T-helper 17 cell (primary cell): ENCODE results near the gene ACAD10. TPM values are rescaled to one million over a fixed set of nuclear protein-coding genes. Genes with fewer than 3 reads are reported as not detected.
"Not testable (repeated sequence)": the region's sequence is repeated elsewhere in the genome, so short reads cannot be mapped to it uniquely, and the experiment has no call there.

Experiments
- ATAC-seq: fragments of 150-1000 bp; cut with Tn5 transposase; 2 replicates; pipeline ENCODE4 v1.10.0; 2021; ENCODE audit warnings: mild to moderate bottlenecking, moderate library complexity
- DNase-seq, 3 donors: peaks; one replicate each; pipeline versions ENCODE4 v3.0.0 to v3.0.0-alpha.2; 2020 to 2021
- H3K9me3 ChIP-seq: one replicate; pipeline ENCODE4 v1.7.0; 2013; ENCODE audit warnings: low read length, mild to moderate bottlenecking; ENCODE audit not compliant: control insufficient read depth, poor library complexity, severe bottlenecking
- H3K27ac Mint-ChIP-seq: one replicate; pipeline ENCODE4 v1.8.0; 2022; ENCODE audit warnings: mild to moderate bottlenecking, moderate library complexity, mixed read lengths
- H3K27me3 Mint-ChIP-seq: one replicate; pipeline ENCODE4 v1.8.0; 2022; ENCODE audit warnings: mixed read lengths
- H3K36me3 Mint-ChIP-seq: one replicate; pipeline ENCODE4 v1.8.0; 2022; ENCODE audit warnings: low read depth, mixed read lengths
- H3K4me1 Mint-ChIP-seq: one replicate; pipeline ENCODE4 v1.8.0; 2022; ENCODE audit warnings: mild to moderate bottlenecking, mixed read lengths
- H3K4me3 Mint-ChIP-seq: one replicate; pipeline ENCODE4 v1.8.0; 2022; ENCODE audit warnings: mild to moderate bottlenecking, moderate library complexity, mixed read lengths
- total RNA-seq, 4 donors: library from RNA in 2 of 4; stranded (reverse) in 2 of 4; gene quantifications; one replicate each; pipeline ENCODE4 v1.2.3 and lab custom pipeline; 2022 to 2026

Gene ACAD10
- total RNA-seq, 2 donors from 2014 or later, result 25.1 to 27.9 TPM

DNA sequence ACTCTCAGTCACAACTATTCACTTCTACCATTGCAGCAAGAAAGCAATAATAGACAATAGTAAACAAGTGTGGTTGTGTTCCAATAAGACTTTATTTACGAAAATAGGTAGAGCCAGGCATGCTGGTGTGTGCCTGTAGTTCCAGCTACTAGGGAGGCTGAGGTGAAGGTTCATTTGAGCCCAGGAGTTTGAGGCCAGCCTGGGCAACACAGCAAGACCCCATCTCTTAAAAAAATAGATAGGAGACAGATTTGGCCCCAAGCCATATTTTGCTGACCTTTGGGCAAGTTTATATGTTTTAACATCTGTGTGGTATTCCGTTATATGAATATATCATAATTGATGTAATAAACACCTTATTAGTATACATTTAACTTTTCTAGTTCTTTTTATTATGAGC, 14.1 kb downstream of the ACAD10 start:
- no peak for DNase-seq
- Mint-ChIP-seq H3K36me3 (peaks cover 2% of the 10 kb centered on the region), H3K4me1 (peaks cover 3% of the 10 kb centered on the region), H3K4me3 (no peak overlapping the region), H3K27ac (no peak overlapping the region), H3K27me3 (no peaks in the 10 kb centered on the region)
- no peak for ATAC-seq
- no peaks in the 10 kb centered on the region for H3K9me3 ChIP-seq

DNA sequence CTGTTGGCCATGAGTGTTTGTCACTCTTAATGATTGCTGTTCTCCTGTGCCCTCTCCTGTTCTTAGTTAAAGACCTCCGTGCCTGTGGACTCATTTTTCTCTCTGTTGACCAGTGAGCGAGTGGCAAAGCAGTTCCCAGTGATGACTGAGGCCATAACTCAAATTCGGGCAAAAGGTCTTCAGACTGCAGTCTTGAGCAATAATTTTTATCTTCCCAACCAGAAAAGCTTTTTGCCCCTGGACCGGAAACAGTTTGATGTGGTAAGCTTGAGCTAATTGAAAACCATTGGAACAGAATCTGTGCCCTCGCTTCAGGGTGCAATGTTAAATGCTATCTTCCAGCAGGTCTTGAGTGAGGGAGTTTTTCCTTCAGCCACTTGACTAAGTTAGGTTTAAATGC, 19.8 kb downstream of the ACAD10 start:
- no peaks in the 10 kb centered on the region for H3K9me3 ChIP-seq
- Mint-ChIP-seq H3K36me3 (peaks cover 2% of the 10 kb centered on the region), H3K27ac (no peak overlapping the region), H3K4me1 (no peaks in the 10 kb centered on the region), H3K27me3 (no peaks in the 10 kb centered on the region), H3K4me3 (no peak overlapping the region)
- ATAC-seq (no peak), DNase-seq (no peak)

DNA sequence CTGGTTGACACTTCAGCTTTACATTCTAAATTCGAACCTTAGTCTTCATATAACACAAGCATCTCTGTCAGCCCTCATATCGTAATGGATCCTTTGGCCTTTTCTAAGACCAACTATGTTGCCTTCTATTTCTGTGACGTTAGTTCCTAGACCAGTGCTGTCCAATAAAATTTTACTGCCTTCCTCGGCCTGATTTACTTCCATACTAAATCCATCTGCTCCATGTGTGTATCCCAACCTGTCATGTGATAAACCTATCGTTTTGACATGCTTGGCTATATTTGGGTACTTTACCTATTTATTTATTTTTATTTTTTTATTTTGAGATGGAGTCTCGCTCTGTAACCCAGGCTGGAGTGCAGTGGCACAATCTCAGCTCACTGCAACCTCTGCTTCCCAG, 20.3 kb downstream of the ACAD10 start:
- Mint-ChIP-seq H3K4me3 (no peak overlapping the region), H3K36me3 (peaks cover 4% of the 10 kb centered on the region), H3K27me3 (no peaks in the 10 kb centered on the region), H3K27ac (no peak overlapping the region), H3K4me1 (no peaks in the 10 kb centered on the region)
- no peaks in the 10 kb centered on the region for H3K9me3 ChIP-seq
- DNase-seq (no peak), ATAC-seq (no peak)

DNA sequence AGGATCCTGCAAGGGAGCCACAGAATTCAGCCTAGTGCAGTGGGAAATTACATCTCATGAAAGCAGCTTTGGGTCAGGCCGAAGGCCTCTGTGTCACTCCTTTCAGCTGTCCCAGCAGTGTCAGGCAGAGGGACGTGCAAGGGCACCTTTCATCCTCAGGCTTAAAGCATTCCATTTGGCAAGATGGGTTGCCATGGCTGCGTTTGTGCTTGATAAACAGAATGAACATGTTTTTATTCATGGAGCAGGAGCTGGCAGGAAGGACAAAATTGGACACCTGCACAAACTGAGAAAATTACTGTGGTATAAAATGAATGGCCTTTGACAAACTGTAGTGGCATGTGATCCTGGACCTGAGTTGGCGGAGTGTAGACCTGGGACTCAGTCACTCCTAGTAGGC, 29.4 kb downstream of the ACAD10 start:
- H3K27ac Mint-ChIP-seq, result no peak overlapping the region
- no peak overlapping the region for H3K4me3 Mint-ChIP-seq
- DNase-seq, result no peak
- no peaks in the 10 kb centered on the region for H3K9me3 ChIP-seq
- peaks cover 2% of the 10 kb centered on the region for H3K36me3 Mint-ChIP-seq
- no peaks in the 10 kb centered on the region for H3K27me3 Mint-ChIP-seq
- no peak for ATAC-seq
- H3K4me1 Mint-ChIP-seq, result no peaks in the 10 kb centered on the region

DNA sequence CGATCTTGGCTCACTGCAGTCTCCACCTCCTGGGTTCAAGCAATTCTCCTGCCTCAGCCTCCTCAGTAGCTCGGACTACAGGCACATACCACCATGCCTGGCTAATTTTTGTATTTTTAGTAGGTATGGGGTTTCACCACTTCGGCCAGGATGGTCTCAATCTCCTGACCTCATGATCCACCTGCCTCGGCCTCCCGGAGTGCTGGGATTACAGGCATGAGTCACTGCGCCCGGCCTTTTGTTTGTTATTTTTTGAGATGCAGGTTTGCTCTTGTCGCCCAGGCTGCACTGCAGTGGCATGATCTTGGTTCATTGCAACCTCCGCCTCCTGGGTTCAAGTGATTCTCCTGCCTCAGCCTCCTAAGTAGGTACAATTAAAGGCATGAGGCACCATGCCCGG, 33.5 kb downstream of the ACAD10 start:
- H3K4me1 Mint-ChIP-seq, H3K4me3 Mint-ChIP-seq, ATAC-seq, H3K27ac Mint-ChIP-seq, H3K27me3 Mint-ChIP-seq, H3K9me3 ChIP-seq, DNase-seq, H3K36me3 Mint-ChIP-seq: not testable (repeated sequence)

DNA sequence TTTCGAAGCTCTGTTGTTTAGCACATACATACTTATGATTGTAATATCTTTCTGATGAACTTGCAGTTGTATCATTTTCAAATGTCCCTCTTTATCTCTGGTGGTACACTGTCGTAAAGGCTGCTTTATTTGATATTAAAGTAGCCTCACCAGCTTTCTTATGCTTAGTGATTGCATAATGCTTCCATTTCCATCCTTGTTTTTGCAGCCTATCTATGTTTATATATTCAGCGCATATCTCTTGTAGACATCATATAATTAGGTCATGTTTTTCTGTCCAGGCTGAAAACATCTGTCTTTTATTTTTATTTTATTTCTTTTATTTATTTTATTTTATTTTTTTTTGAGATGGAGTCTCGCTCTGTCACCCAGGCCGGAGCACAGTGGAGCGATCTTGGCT, 34.6 kb downstream of the ACAD10 start:
- no peaks in the 10 kb centered on the region for H3K36me3 Mint-ChIP-seq
- H3K9me3 ChIP-seq, result no peaks in the 10 kb centered on the region
- no peaks in the 10 kb centered on the region for H3K27me3 Mint-ChIP-seq
- H3K27ac Mint-ChIP-seq, result no peak overlapping the region
- no peak for DNase-seq
- ATAC-seq, result no peak
- H3K4me1 Mint-ChIP-seq, result no peaks in the 10 kb centered on the region
- H3K4me3 Mint-ChIP-seq, result no peak overlapping the region

DNA sequence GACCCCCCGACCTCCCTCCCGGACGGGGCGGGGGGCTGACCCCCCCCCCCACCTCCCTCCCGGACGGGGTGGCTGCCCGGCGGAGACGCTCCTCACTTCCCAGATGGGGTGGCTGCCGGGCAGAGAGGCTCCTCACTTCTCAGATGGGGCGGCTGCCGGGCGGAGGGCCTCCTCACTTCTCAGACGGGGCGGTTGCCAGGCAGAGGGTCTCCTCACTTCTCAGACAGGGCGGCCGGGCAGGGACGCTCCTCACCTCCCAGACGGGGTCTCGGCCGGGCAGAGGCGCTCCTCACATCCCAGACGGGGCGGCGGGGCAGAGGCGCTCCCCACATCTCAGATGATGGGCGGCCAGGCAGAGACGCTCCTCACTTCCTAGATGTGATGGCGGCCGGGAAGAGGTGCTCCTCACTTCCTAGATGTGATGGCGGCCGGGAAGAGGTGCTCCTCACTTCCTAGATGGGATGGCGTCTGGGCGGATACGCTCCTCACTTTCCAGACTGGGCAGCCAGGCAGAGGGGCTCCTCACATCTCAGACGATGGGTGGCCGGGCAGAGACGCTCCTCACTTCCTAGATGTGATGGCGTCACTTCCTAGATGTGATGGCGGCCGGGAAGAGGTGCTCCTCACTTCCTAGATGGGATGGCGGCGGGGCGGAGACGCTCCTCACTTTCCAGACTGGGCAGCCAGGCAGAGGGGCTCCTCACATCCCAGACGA, 38.0 kb downstream of the ACAD10 start:
- not testable (repeated sequence) for DNase-seq, H3K36me3 Mint-ChIP-seq, H3K9me3 ChIP-seq, H3K27ac Mint-ChIP-seq, H3K27me3 Mint-ChIP-seq, ATAC-seq, H3K4me3 Mint-ChIP-seq, H3K4me1 Mint-ChIP-seq

DNA sequence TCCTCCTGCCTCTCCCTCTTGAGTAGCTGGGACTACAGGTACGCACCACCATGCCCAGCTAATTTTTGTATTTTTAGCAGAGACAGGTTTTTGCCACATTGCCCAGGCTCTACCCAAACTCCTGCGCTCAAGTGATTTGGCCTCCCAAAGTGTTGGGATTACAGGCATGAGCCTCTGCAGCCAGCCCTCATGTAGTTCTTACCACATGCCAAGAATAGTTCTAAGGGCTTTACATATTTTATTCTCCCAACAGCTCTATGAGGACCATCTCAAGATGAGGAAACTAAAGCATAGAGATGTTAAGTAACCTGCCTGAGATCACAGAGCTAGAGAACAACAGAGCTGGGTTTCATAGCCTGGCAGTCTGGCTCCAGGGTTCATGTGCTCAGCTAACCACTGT, 42.9 kb downstream of the ACAD10 start:
- Mint-ChIP-seq H3K27ac (no peak overlapping the region), H3K4me1 (no peaks in the 10 kb centered on the region), H3K4me3 (no peak overlapping the region), H3K36me3 (peaks cover 3% of the 10 kb centered on the region), H3K27me3 (no peaks in the 10 kb centered on the region)
- no peaks in the 10 kb centered on the region for H3K9me3 ChIP-seq
- no peak for ATAC-seq
- DNase-seq, result no peak

DNA sequence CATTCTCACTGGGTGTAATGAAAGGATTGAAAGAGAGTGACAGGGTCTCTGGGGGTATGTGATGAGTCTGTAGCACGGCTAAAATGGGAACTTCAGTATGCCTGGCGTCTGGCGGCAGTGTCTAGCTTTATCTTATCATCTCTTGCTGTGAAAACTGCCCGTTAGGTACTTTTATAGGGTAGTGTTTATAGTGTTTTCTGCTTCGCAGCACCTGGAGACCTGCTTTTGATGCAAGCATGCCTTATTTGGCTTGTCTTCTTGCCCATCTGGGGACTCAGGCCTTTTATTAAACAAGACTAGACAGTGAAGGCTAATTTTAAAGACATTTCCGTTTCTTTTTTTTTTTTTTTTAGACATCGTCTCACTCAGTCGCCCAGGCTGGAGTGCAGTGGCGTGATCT, 44.6 kb downstream of the ACAD10 start:
- no peaks in the 10 kb centered on the region for H3K27me3 Mint-ChIP-seq
- ATAC-seq, result no peak
- no peak overlapping the region for H3K4me3 Mint-ChIP-seq
- peaks cover 3% of the 10 kb centered on the region for H3K36me3 Mint-ChIP-seq
- no peak overlapping the region for H3K27ac Mint-ChIP-seq
- no peaks in the 10 kb centered on the region for H3K9me3 ChIP-seq
- no peak for DNase-seq
- no peaks in the 10 kb centered on the region for H3K4me1 Mint-ChIP-seq

DNA sequence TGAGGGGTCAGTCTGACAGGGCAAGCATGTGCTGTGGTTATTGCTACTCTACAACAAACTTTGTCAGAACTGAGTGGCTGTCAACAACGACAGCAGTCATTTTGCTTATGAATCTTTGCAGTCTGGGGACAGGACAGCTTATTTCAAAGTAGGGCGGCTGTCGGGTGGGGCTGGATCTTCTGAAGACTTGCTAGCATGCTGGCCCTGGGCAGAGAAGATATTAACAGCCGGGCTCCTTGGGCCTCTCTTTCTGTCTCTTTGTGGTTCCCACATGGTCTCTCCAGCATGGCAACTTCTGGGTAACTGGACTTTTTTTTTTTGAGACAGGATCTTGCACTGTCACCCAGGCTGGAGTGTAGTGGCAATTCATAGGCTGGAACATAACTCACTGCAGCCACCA, 46.9 kb downstream of the ACAD10 start:
- no peaks in the 10 kb centered on the region for H3K27me3 Mint-ChIP-seq
- no peaks in the 10 kb centered on the region for H3K4me1 Mint-ChIP-seq
- H3K36me3 Mint-ChIP-seq, result peaks cover 5% of the 10 kb centered on the region
- DNase-seq, result no peak
- no peak overlapping the region for H3K4me3 Mint-ChIP-seq
- ATAC-seq, result no peak
- H3K27ac Mint-ChIP-seq, result no peak overlapping the region
- H3K9me3 ChIP-seq, result no peaks in the 10 kb centered on the region

DNA sequence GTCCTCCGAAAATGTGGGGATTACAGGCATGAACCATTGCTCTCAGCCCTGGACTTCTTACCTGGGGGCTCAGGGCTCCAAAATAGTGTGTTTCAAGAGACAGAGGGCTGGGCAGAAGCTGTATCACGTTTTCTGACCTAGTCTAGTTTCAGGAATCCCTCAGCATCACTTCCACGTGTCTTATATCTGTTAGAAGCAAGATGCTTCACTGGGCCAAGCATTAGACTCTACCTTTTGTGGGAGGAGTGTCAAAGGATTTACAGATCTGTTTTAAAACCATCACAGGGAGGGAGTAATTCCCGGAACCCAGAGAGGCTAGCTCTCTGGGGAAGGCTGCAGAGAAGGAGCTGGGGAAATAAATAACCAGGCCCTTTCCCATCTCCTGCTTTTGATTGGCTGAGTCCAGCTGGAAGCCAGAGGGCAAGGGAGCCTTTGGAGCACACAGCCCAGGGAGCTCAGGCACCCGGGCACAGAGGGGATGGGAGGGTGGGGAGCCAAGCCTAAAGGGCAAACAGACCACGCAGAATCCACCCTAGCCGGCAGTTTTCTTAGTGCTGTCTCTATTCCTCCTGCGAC, 47.6 kb downstream of the ACAD10 start:
- DNase-seq (no peak), ATAC-seq (no peak)
- no peaks in the 10 kb centered on the region for H3K9me3 ChIP-seq
- Mint-ChIP-seq H3K36me3 (peaks cover 3% of the 10 kb centered on the region), H3K27ac (no peak overlapping the region), H3K4me1 (no peaks in the 10 kb centered on the region), H3K4me3 (no peak overlapping the region), H3K27me3 (no peaks in the 10 kb centered on the region)

DNA sequence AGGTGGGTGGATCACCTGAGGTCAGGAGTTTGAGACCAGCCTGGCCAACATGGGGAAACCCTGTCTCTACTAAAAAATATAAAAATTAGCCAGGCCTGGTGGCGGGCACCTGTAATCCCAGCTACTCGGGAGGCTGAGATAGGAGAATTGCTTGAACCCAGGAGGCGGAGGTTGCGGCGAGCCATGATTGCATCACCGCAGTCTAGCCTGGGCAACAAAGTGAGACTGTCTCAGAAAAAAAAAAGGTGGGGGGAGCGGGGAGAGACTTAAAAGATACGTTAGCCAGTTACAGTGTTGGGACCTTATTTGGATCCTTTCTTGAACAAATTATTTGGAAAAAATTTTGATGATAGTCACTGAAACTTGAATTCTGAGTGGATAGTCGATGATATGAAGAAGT, 53.7 kb downstream of the ACAD10 start:
- peak overlapping the region; percentile 11 for H3K27ac Mint-ChIP-seq

DNA sequence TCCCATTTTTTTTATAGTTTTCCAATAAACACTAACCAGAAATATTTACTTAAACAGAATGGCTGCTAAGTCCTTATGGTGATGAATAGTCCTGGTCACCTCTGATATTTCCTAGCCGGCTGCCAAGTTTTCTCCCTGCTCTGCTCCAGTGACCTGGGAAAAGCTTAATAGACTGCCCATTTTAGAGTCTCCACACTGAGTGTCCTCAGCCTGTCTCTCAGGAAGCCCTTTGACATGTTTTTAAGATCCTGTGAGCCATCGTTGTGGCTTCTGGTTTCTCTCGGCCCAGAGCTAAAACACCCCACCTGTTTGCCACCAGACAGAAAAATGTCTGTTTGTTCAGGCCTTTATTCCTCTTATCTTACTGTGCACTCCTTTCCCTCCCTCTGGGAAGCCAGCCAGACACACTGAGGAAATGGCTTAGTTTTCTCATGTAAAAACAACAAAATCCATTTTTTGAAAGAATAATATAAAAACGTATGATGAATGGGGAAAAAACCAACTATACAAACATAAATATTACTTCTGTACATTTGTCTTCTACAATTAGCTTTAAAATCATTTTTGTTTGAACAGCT, 55.5 kb downstream of the ACAD10 start:
- peaks cover 2% of the 10 kb centered on the region for H3K36me3 Mint-ChIP-seq
- no peaks in the 10 kb centered on the region for H3K9me3 ChIP-seq
- no peak for DNase-seq
- H3K27ac Mint-ChIP-seq, result no peak overlapping the region
- no peaks in the 10 kb centered on the region for H3K4me1 Mint-ChIP-seq
- ATAC-seq, result no peak
- H3K27me3 Mint-ChIP-seq, result no peaks in the 10 kb centered on the region
- no peak overlapping the region for H3K4me3 Mint-ChIP-seq

More for the DNA sequence above, 53.7 kb downstream of the ACAD10 start:
- H3K36me3 Mint-ChIP-seq, H3K27me3 Mint-ChIP-seq, H3K9me3 ChIP-seq, DNase-seq, H3K4me3 Mint-ChIP-seq, H3K4me1 Mint-ChIP-seq, ATAC-seq: not testable (repeated sequence)

DNA sequence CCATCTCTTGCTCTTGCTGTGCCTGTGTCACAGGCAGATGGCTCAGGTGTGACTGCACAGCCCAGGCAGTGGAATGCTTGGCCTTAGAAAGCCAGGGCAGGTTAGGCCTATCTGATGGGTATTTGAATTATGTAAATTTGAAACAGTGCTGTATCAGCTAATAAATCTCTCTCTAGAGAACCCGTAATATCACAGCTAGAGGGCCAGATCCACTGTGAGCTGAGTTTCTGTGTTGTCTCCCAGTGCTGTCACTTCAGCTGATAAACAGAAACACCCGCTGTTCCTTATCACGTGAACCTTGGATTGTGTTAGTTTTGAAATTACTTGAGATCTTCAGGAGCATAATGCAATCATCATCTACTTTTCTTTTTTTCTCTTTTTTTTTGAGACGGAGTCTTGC, 59.4 kb downstream of the ACAD10 start:
- Mint-ChIP-seq H3K36me3 (peaks cover 3% of the 10 kb centered on the region), H3K27me3 (no peaks in the 10 kb centered on the region), H3K4me3 (no peak overlapping the region), H3K4me1 (no peaks in the 10 kb centered on the region), H3K27ac (peak overlapping the region; percentile 24)
- ATAC-seq (no peak), DNase-seq (no peak)
- H3K9me3 ChIP-seq, result no peaks in the 10 kb centered on the region
